ENCODE results near the gene IRF2BPL.

The IRF2BPL gene

DNA sequence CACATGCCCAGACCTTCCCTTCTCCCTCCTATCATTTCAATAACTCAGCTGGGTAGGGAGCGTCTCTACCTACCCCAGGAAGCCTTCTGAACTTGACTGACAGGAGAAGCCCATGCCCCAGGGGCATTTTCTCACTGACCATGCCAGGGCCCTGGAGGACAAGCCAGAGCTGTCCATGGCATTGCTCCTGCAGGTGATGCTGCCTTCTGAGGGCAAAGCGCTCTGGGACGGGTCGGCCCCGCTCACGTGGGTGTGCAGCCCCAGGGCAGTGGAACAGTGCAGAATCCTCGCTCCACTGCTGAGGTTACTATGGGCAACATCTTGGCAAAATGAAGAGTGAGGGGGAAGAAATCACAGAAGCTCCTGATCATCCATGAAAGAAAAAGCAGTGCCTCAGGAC is 41.0 kb upstream of the IRF2BPL start:
- no peak overlapping the region for H3K4me3 ChIP-seq (ENCODE audit: low read depth, low read length)
- TF ChIP-seq, protein P1, sequence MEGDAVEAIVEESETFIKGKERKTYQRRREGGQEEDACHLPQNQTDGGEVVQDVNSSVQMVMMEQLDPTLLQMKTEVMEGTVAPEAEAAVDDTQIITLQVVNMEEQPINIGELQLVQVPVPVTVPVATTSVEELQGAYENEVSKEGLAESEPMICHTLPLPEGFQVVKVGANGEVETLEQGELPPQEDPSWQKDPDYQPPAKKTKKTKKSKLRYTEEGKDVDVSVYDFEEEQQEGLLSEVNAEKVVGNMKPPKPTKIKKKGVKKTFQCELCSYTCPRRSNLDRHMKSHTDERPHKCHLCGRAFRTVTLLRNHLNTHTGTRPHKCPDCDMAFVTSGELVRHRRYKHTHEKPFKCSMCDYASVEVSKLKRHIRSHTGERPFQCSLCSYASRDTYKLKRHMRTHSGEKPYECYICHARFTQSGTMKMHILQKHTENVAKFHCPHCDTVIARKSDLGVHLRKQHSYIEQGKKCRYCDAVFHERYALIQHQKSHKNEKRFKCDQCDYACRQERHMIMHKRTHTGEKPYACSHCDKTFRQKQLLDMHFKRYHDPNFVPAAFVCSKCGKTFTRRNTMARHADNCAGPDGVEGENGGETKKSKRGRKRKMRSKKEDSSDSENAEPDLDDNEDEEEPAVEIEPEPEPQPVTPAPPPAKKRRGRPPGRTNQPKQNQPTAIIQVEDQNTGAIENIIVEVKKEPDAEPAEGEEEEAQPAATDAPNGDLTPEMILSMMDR (IDR thresholded peaks at IDR 0.05; ENCODE audit: insufficient read depth, low read length, missing control alignments) = no peak
- POLR2A ChIA-PET = interaction anchor here (1.1 to 1.6 kb wide), 2 partner anchors 43 to 193 kb away, joined by 4 to 5 read pairs; no protein-coding TSS in a partner anchor
- CTCF ChIA-PET = interaction anchor here (0.8 to 30.5 kb wide), 32 partner anchors 10 to 356 kb away, joined by 3 to 1142 read pairs (median 6); partner anchors contain the start of gene CIPC
- DNase-seq (ENCODE audit: low read depth, low spot score) = no peak

DNA sequence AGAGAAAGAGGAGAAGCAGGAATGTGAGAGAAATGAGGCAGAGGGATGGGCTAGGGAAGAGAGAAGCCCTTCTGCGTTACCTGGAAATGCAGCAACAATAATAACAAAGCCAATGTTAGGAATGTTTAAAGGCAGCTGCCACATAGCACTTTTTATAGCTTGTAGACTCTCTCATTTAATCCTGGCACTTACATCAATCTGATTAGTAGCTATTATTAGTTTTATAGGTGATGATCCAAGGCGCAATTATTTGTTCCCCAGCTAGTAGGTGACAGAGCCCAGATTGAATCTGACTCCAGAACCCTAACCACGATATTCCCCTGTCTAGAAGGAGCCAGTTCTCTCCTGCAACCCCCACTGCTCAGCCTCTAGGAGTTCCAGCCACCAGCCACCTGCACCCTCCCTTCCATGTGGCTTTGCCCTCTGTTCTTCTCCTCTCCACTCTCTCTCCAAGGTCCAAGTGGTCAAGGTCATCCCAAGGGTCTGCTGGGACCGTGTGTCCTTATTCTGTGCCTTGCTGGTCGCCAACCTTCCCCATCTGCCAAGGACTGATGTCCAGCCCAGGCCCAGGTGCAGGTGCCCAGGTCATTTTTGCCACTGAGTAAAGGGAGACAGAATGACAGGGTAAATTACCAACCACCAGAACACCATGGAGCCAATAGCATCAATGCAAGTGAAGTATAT is 40.2 kb upstream of the IRF2BPL start:
- ChIA-PET POLR2A (no interaction called here), CTCF (interaction anchor here (0.7 to 30.5 kb wide), 19 partner anchors 9 to 356 kb away, joined by 3 to 1142 read pairs (median 19); partner anchors contain the start of gene CIPC)
- DNase-seq (ENCODE audit: low read depth, low spot score) = no peak
- no peak overlapping the region for H3K4me3 ChIP-seq (ENCODE audit: low read depth, low read length)
- TF ChIP-seq, protein P1 (IDR thresholded peaks at IDR 0.05; ENCODE audit: insufficient read depth, low read length, missing control alignments) = no peak

DNA sequence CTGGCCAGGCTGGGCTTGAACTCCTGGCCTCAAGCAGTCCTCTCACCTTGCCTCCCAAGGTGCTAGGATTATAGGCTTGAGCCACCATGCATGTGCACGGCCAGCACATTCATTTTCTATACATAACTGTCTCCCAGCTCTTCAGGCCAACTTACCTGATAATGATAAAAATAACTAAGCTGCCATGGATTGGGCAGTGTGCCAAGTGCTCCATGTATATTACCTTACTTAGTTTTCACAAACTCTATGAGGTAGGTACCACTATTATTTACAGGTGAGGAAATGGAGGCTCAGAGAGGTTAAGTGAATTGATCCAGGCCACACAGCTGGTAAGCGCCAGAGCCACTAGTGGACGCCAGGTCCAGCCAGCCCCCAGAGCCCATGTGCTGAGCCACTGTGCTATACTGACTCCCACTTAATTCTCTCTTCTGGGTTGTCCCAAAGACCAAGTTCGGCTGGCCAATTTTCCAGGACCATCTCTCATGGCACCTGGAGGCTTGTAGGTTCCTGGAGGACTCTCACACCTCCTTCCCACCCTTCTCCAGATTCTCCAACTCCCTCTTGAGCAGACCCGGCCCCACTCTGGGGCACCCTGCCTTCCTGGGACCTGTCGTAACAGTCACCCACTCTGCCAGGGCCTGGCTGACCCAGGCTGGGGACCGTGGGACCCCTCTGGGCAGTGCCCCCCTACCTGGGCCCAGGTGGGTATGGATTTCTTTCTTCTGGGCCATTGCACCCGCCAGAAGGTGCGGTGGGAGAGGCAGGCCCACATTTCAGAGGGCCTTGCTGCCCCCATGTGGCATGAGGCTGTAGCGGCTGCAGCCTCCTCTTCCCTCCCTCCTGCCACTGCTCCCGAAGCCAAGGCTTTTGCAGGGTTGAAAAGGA is 39.4 kb upstream of the IRF2BPL start:
- TF ChIP-seq, protein P1 (IDR thresholded peaks at IDR 0.05; ENCODE audit: insufficient read depth, low read length, missing control alignments) = peak; percentile 97
- ChIA-PET CTCF (interaction anchor here (0.7 to 30.5 kb wide), 15 partner anchors 8 to 355 kb away, joined by 3 to 1142 read pairs (median 60); partner anchors contain the start of gene CIPC), POLR2A (no interaction called here)
- no peak overlapping the region for H3K4me3 ChIP-seq (ENCODE audit: low read depth, low read length)
- no peak for DNase-seq (ENCODE audit: low read depth, low spot score)

DNA sequence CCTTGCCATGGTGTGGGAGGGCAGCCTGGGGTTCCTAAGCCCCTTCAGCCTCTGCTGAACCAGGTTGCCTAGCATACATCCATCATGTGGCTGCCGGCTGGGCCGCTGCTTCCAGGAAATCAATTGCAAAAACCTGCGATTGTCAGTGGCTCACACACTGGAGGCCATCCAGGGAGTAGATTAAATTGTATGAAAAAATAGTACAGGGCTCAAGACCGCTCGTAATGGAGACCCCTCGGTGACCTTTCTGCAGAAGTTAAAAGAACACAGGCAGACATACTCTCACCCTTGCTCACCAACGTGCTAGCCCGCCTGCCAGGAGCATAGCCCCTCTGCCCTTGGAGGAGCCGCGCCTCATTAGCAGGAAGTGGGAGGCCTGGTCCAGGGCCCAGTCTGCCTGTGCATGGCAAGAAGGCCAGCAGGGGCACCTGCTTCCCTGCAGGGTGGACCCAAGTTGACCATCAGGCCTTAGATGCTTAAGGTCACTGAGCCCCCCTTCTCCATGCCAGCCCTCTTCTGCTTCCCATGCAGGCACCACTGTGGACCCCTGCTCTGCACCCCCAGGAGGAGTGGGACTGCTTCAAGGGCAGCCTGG is 38.2 kb upstream of the IRF2BPL start:
- H3K4me3 ChIP-seq (ENCODE audit: low read depth, low read length) = no peak overlapping the region
- CTCF ChIA-PET = interaction anchor here (0.7 to 30.5 kb wide), 9 partner anchors 11 to 196 kb away, joined by 3 to 1142 read pairs (median 7); no protein-coding TSS in a partner anchor
- no peak for DNase-seq (ENCODE audit: low read depth, low spot score)
- POLR2A ChIA-PET = no interaction called here
- TF ChIP-seq, protein P1 (IDR thresholded peaks at IDR 0.05; ENCODE audit: insufficient read depth, low read length, missing control alignments) = no peak

DNA sequence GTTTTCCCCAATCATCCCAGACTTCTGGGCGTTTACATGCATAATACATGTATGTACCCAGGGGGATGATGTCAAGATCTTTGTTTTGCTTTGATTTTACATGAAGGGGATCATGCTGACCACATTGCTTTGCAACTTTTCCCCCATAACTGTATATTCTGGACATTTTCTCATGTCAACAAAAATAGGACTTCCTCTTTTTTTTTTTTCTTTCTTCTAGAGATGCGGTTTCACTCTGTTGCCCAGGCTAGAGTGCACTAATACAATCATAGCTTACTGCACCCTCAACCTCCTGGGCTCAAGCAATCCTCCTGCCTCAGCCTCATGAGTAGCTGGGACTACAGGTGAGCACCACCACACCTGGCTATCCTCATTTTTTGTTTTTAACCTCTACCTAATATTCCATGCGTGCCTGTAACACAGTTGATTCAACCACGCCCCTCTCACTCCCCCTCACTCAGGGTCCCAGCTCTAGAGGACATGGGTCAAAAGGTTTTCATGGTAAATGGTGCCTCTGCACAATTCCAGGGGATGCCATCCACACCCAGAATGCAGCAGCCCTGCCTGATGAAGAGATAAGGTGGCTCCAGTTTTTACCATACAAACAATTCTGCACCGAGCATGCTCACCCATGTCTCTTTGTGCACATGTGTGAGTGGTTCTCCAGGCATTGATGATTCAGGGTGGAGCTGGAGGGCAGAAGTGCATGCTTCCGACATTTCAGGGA is 37.5 kb upstream of the IRF2BPL start:
- ChIA-PET CTCF (interaction anchor here (0.7 to 30.5 kb wide), 8 partner anchors 10 to 195 kb away, joined by 3 to 1142 read pairs (median 4); no protein-coding TSS in a partner anchor), POLR2A (no interaction called here)
- no peak overlapping the region for H3K4me3 ChIP-seq (ENCODE audit: low read depth, low read length)
- TF ChIP-seq, protein P1 (IDR thresholded peaks at IDR 0.05; ENCODE audit: insufficient read depth, low read length, missing control alignments) = no peak
- no peak for DNase-seq (ENCODE audit: low read depth, low spot score)

All from AG04449 (cell line).